GM19099 (cell line): Measurements from ENCODE around the gene ITGB2.

Experiments used
- POLR2A ChIP-seq: IDR thresholded peaks from 3 replicates; pipeline ENCODE4 v1.6.1; 2011; ENCODE audit warnings: low read depth; ENCODE audit not compliant: insufficient read length; ENCODE audit errors: extremely low read depth

The ITGB2 gene

DNA sequence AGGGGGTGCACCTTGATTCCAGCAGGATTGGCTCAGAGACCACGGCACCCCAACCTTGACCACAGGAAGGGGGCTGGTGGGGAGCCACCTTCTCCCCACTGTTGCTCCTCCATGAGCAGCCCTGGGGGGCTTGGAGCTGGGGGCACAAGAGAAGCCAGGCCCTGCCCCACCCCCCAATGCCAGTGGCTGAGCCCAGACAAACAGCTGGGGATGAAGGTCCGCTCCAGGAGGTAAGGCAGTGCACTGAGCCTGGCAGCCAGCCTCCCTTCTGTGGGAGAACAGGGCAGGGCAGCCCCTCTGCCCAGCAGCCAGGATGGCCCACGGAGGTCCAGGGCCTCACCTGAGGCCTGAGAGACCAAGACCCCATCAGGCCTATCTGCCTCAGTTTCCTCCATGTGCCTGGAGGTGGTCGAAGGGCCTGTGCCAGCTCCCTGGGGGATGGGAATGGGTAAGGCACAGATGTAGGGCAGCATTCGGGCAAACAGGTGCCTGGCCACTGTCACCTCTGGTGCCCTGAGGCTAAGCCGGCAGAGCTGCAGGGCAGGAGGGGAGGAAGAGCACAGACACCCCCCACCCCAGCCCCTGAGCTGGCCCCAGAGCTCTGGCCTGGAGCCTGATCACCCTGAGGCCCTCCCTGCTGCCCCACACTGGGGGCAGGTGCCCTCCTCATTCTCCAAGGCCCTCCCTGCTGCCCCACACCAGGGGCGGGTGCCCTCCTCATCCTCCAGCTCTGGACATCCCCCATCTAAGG is 7.1 kb downstream of the ITGB2 start:
- no peak for TF ChIP-seq POLR2A

DNA sequence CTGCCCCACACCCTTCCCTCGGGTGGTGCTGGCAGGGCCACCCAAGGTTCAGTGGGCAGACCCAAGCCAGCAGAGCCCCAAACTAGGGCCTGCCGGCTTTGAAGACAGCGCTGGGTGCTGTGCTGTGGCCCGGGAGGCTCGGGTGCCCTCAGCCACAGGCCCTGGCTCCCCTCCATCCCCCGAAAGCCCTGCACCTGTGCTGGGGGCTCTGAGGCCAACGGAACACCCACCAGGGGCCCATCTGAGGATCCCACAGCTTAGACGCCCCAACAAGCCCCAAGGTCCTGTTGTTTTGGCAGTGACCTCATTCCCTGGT is 8.6 kb downstream of the ITGB2 start:
- TF ChIP-seq POLR2A, result no peak

DNA sequence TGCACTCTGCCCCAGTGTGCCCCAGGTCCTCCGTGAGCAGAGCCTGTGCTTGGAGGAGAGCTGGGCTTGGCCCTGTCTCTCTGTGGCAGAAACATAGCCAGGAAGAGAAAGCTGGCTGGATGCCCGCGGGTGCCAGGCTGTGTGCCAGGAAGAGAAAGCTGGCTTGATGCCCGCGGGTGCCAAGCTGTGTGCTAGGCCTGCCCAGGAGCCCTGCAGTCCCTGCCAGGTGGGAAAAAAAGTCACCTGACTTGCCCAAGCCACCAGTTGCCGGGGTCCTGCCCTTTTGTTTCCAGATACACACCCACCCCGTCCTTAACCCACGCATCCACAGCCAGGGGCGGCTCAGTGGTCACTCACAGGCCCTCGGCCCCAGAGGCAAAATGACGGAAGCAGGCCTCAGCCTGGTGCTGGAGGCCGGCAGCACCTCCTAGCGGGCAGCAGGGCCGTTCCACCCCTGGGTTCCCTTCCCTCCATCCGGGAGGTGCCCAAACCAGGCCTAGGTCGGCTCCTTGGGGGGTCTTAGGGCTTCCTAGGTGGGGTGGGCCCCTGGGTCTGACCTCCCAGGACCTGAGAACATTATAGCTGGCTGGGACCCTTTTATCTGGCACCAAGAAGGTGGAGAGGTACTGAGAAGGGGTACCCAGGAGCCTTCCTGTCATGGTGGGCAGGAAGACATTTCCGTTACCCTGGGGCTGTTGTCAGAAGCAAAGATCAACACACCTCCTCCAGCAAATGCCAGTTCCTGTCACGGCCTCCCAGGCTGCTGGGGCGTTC is 9.1 kb downstream of the ITGB2 start:
- no peak for TF ChIP-seq POLR2A

DNA sequence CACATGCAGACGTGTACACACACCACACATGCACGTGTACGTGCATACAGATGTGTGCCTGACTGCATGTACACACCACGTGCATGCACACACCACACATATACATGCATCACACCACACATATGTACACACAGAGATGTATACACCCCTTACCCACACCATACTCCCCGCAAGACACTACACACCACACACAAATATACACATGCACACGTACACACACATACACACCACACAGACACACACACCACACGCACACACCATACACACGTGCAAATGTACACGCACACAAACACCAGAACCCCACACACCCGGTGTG is 9.7 kb downstream of the ITGB2 start:
- TF ChIP-seq POLR2A, result peak; percentile 13

DNA sequence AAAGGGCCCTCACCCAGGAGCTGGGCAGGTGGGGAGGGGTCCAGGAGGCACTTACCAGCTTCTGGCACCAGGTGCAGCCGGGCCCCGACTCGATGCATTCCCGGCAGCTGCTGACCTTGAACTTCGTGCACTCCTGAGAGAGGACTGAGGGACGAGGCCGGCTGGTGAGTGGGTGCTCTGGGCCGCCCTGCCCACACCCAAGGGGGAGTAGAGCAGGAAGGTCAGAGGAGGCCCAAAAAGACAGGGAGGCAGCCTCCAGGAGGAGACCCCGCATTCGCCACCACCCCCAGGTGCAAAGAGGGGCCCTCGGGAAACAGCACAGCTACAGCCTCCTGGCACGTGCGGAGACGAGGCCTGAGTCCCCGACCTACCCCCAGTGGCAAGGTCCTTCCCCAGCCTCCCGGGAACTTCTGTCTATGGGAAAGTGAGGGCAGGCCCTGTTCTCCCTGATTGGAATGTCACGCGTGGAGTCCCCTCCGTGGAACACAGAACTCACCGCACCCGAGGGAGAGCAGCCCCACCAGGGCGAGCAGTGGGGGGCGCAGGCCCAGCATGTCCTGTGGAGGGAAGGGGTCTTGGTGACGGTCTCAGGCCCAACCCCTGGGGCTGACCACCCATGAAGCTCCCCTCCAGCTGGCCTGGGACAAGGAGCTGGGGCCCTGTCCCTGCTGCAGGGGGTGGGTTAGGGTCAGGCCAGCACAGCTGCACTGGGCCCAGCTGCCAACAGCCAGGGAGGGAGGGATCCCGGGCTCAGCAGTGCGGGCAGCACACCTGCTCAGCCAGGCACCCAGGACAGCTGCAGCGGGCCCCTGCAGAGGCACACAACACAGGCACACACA is 10.3 kb downstream of the ITGB2 start:
- no peak for TF ChIP-seq POLR2A

DNA sequence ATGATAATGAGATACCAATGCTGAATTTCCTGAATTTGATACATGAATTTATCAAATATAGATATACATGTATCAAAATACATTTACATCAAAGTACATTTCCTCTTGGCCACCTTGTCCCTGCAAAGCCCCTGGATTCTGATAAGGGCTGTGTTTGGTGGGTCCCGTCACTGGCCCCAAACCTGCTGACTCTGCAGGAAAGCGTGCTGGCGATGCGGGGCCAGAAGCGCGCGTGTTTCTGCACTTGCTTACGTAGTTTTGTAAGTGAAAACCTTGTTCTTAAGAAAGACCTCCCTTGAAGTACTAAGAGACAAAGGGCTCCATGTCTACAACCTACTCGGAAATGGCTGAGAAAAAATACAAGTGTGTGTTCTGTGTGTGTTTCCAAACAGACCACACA is 11.0 kb downstream of the ITGB2 start:
- no peak for TF ChIP-seq POLR2A

DNA sequence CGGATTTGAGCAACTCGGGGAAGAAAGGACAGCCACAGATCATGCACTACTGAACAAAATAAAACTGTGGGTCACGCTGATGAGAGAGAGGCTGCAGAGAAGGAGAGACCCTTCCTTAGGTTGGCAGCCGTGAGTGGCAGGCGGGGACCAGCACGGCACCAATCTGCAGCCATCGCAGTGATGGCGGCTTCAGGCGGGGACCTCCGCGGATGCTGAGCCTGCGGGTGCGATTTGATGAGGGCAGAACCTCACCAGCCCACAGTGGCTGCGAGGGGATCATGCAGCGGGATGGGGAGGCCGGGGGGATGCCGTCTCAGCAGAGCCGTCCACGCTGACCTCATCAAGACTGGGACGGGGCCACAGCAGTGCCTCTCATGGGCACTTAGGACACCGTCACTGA is 11.8 kb downstream of the ITGB2 start:
- TF ChIP-seq POLR2A, result no peak

DNA sequence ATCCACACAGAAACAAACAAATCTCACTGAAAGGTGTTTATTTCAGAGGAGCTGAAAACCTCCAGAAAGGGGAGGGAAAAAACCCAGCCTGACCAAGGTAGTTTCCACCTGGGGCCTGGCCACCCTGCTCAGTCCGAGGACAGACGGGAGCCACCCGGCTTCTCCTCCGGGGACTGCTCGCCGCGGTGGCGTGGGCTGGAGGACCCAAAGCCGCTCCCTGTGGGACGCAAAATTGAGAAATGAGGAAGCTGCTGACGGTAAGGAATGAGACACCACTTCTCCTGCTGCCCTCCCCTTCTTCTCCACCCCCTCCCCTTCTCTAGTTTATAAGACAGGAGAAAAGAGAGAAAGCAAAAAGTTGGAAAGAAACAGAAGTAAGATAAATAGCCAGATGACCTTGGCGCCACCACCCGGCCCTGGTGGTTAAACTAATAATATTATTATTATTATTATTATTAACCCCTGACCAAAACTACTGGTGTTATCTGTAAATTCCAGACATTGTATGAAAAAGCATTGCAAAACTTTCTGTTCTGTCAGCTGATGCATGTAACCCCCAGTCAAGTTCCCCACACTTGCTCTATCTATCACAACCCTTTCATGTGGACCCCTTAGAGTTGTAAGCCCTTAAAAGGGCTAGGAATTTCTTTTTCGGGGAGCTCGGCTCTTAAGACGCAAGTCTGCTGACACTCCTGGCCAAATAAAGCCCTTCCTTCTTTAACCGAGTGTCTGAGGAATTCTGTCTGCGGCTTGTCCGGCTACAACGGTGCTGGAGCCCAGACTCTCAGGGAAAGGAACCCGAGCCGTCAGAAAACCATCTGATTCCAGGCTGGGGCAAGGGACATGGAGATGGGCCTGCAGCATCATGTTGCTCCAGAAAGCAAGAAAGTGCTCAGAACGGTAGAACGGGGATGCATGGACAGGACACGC is 12.5 kb downstream of the ITGB2 start:
- no peak for TF ChIP-seq POLR2A

DNA sequence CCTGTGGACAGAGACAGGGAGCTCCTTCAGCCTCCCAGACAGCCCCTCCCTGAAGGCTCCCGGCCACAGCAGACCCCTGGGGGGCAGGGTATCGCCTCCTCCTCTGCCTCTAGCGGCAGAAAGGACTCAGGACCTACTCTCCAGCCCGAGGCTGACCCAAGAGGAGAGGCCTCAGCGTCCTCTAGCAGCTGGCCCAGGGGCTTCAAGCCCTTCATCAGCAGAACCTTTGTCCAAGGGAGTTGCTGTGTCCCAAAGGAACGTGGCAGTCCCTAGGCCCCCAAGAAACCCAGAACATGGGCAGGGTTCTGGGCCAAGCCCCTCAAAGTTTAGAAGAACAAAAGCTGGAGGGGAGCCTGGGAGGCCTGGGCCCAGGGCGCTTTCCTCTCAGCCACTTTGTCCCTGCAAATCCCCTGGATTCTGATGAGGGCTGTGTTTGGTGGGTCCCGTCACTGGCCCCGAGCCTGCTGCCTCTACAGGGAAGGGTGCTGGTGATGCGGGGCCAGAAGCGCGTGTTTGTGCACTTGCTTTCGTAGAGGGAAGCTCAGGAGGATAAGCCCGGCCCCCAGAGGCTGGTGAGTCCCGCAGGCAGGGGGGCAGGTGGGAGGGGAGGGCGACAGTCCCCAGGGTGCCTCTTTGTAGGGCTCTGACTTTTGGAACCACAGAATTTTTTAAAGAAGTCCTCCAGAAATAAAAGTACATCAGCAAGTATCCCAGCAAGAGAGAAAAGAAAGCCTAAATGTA is 13.3 kb downstream of the ITGB2 start:
- no peak for TF ChIP-seq POLR2A

DNA sequence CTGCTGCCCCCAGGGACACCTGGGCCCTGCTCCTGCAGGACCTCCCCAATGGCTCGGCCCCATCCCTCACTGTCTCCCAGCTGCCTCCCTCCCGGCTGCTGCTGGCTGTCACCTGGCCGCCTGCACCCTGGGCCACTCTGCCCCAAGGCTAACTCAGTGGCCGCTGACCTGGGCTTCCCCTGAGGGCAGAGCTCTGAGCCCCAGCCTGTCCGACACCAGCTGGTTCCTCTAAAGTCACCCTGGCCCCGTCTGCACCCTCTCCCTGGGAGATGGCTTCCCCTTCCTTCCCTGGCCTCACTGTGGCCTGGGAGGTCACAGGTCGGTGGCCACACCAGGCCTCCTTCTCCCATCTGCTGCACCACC is 15.0 kb downstream of the ITGB2 start:
- no peak for TF ChIP-seq POLR2A

DNA sequence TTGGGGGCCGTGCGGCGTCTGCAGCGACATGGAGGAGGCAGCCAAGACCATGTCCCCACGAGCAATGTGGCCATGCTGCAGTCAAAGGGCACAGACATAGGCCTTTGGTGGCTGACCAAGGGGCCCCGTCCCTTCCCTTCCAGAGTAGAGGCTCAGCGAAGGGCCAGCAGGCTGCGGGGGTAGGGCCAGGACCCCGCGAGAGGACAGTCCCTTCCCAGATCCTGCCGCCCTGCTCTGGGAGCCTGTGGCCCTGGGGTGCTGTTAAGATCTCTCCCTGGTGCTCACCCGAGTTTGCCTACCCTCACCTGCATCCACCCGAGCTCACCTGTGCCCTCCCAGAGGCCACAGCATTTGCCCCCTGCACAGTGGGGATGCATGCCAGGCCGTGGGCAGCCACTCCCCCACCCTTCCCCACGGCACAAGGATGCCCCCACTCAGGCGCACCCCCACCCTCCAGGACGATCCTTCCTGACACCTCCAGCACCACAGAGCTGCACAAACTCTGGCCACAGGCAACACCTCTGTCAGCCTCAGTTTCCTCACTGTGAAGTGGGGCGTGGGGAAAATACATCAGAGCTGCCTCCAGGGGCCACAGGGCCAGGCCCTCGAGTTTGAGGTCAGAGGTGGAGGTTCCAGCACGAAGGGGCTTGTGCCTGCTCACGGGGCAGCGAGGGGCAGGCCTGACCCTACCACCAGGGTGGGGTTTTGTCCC is 15.5 kb downstream of the ITGB2 start:
- no peak for TF ChIP-seq POLR2A

DNA sequence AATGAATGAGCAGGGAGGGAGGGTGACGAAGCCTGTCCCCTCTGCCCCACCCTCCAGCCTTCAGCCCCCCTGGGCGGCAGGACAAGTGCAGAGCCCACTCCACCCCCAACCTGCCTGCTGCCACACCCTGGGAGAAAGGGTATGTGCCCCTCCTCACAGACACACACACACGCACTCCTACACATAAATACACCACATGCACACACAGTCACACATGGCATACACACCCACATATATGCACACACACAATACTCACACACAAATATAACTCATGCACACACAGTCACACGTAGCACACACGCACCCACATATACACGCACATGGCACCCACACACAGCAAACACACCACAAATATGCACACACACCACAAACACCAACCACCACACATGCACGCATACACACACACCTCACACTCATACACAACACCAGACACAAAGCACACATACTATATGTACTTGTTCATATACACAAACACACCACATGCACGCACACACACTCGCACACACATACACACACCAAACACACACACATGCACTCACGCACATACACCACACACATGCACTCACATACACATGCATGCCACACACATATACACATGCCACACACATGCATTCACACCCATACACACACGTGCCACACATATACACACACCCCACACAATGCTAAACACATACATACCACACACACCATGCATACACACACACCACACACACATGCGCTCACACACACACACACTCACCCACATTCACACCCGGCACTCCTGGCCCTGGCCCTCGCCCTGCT is 16.4 kb downstream of the ITGB2 start:
- TF ChIP-seq POLR2A, result peak; percentile 10

DNA sequence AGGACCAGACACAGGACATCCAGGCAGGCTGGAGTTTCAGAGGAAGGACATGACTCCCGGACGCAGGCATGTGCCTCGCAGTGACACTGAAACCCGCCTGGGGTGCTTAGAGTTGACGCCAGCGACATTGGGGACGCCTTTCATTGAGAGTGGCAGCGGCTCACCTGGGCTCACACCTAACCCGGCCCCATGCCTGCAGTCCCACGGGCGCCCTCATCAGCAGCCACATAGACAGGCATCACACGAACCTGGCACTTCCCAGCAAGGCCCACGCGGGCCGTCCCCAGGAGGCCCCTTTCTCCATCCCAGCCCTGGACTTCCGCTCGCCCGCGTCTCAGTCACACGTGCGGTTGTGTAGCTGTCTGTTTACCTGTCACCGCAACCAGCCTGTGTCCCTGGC is 17.0 kb downstream of the ITGB2 start:
- TF ChIP-seq POLR2A, result no peak

DNA sequence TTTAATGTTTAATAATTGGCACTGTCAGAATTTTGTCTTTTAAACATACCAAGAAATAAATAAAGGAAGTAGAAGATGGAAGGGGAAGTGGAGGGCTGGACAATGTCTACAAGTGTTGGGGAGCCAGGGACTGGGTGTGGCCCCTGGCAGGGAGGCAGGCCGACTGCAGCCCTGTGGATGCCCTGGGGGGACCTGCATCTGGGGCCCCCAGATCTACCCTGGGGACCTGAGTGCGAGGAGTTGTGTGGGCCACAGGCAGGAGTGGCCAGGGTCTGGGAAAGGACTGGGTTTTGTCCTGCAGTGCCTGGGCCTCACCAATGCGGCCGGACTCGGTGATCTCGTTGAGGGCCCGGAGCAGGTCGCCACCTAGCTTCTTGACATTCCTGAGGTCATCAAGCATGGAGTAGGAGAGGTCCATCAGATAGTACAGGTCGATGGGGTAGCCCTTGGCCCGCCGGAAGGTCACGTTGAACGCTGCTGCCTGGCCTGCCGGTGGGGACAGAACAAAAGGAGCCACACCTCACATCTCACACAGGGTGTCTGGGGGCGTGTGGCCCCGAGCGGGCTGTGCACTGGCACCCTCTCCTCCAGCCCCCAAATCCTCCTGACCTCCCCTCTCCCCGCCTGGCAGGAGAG is 17.5 kb downstream of the ITGB2 start:
- TF ChIP-seq POLR2A, result no peak
